Stimulated activated CD4-positive, alpha-beta T cell treated with anti-CD3 and anti-CD28 coated beads, TNF-alpha, amount 100 ng/mL, for 48 hours (primary cell): Measurements from ENCODE around the gene TACC2.
"Not testable (repeated sequence)": the region's sequence is repeated elsewhere in the genome, so short reads cannot be mapped to it uniquely, and the experiment has no call there.

Experiments used
- DNase-seq, 3 donors: peaks; one replicate each; pipeline ENCODE4 v3.0.0-alpha.2; 2020; ENCODE audit warnings: low read depth in 3 of 3

Gene TACC2

GRCh38 chr10:121978511-121978910, 10.5 kb upstream of the TACC2 start:
- no peak for DNase-seq

- DNase-seq = no peak
These were observed 7.6 kb upstream of the TACC2 start for GRCh38 chr10:121981346-121981745.

GRCh38 chr10:121983852-121984251, 5.1 kb upstream of the TACC2 start:
- no peak for DNase-seq

- no peak for DNase-seq
These were observed 4.5 kb upstream of the TACC2 start for GRCh38 chr10:121984463-121984862.

- no peak for DNase-seq
These were observed 1.2 kb downstream of the TACC2 start for GRCh38 chr10:121990015-121990677.

- DNase-seq = not testable (repeated sequence)
These were observed 2.8 kb downstream of the TACC2 start for GRCh38 chr10:121991727-121992126.

- no peak for DNase-seq
These were observed 5.5 kb downstream of the TACC2 start for GRCh38 chr10:121994429-121994941.

- no peak for DNase-seq
These were observed 9.5 kb downstream of the TACC2 start for GRCh38 chr10:121998462-121998861.

- no peak for DNase-seq
These were observed 10.3 kb downstream of the TACC2 start for GRCh38 chr10:121999301-121999700.

- DNase-seq = no peak
These were observed 12.7 kb downstream of the TACC2 start for GRCh38 chr10:122001698-122002097.

GRCh38 chr10:122007415-122007814, 18.5 kb downstream of the TACC2 start:
- DNase-seq = no peak

GRCh38 chr10:122010405-122011050, 21.6 kb downstream of the TACC2 start:
- DNase-seq = no peak

GRCh38 chr10:122012731-122013130, 23.8 kb downstream of the TACC2 start:
- no peak for DNase-seq

GRCh38 chr10:122013311-122013780, 24.4 kb downstream of the TACC2 start:
- no peak for DNase-seq

GRCh38 chr10:122014652-122015248, 25.8 kb downstream of the TACC2 start:
- DNase-seq = no peak

- DNase-seq = not testable (repeated sequence)
These were observed 29.0 kb downstream of the TACC2 start for GRCh38 chr10:122017926-122018325.

GRCh38 chr10:122018491-122018890, 29.5 kb downstream of the TACC2 start:
- no peak for DNase-seq

GRCh38 chr10:122018951-122019413, 30.0 kb downstream of the TACC2 start:
- no peak for DNase-seq

- DNase-seq = no peak
These were observed 30.5 kb downstream of the TACC2 start for GRCh38 chr10:122019414-122019975.

GRCh38 chr10:122020226-122020625, 31.3 kb downstream of the TACC2 start:
- DNase-seq = no peak

GRCh38 chr10:122021379-122021778, 32.4 kb downstream of the TACC2 start:
- no peak for DNase-seq

- DNase-seq = no peak
These were observed 32.9 kb downstream of the TACC2 start for GRCh38 chr10:122021828-122022227.
